MCF 10A (cell line): ENCODE results near the gene KPNA5. TPM values are rescaled to one million over a fixed set of nuclear protein-coding genes. Genes with fewer than 3 reads are reported as not detected.

Experiments
- BruUV-seq: library from RNA; stranded (reverse); fragments of 400-500 nt; replicated peaks from 2 replicates; lab custom pipeline; 2021; lab: Mats Ljungman, UMichigan
- CTCF ChIA-PET: fragments of 300-600 bp; sonication (Branson Sonifier 250); formaldehyde crosslinking; extraction: SDS; loops from one replicate; lab custom pipeline; 2021; ENCODE audit warnings: antibody characterized with exemption, inconsistent platforms; lab: Yijun Ruan, JAX
- POLR2A ChIA-PET: fragments of 300-600, 350-650 bp; sonication (Branson Sonifier 250); formaldehyde crosslinking; extraction: SDS; loops from one replicate; lab custom pipeline; 2020; ENCODE audit warnings: antibody characterized with exemption, inconsistent platforms; lab: Yijun Ruan, JAX
- DNase-seq: peaks from one replicate; pipeline ENCODE4 v3.0.0-alpha.2; 2018; ENCODE audit not compliant: unreplicated experiment
- H3K27ac Mint-ChIP-seq: one replicate; pipeline ENCODE4 v1.8.0; 2022; ENCODE audit warnings: mild to moderate bottlenecking, low read depth, mixed read lengths; ENCODE audit not compliant: unreplicated experiment
- H3K27me3 Mint-ChIP-seq: one replicate; pipeline ENCODE4 v1.8.0; 2022; ENCODE audit warnings: mixed read lengths; ENCODE audit not compliant: insufficient read depth, unreplicated experiment
- H3K36me3 Mint-ChIP-seq: one replicate; pipeline ENCODE4 v1.8.0; 2022; ENCODE audit warnings: mild to moderate bottlenecking, moderate library complexity, mixed read lengths; ENCODE audit not compliant: insufficient read depth, unreplicated experiment
- H3K4me1 Mint-ChIP-seq: one replicate; pipeline ENCODE4 v1.8.0; 2022; ENCODE audit warnings: mixed read lengths; ENCODE audit not compliant: insufficient read depth, unreplicated experiment
- H3K4me3 Mint-ChIP-seq: one replicate; pipeline ENCODE4 v1.8.0; 2022; ENCODE audit warnings: mild to moderate bottlenecking, moderate library complexity, mixed read lengths; ENCODE audit not compliant: unreplicated experiment
- H3K9me3 Mint-ChIP-seq: one replicate; pipeline ENCODE4 v1.8.0; 2022; ENCODE audit warnings: mixed read lengths; ENCODE audit not compliant: unreplicated experiment
- CTCF ChIP-seq: fragments of 200-600 bp; IDR thresholded peaks from one replicate; pipeline ENCODE4 v1.8.0; 2022; ENCODE audit warnings: antibody characterized with exemption, mild to moderate bottlenecking; ENCODE audit not compliant: unreplicated experiment
- intact Hi-C: fragments of 100-400 bp; cut with micrococcal nuclease; formaldehyde crosslinking; loops from 2 replicates; pipeline ENCODE4 v1.14.1; 2022
- total RNA-seq: library from RNA; stranded (reverse); gene quantifications from 2 replicates; pipeline ENCODE4 v1.2.3, GENCODE V29; 2022

The KPNA5 gene
- total RNA-seq, 1 experiment from 2014 or later: 6.0 TPM

- ChIA-PET POLR2A (interaction anchor here (0.6 kb wide), 1 partner anchor 44 kb away, joined by 3 read pairs; no protein-coding TSS in a partner anchor), CTCF (interaction anchor here (0.5 to 4.0 kb wide), 6 partner anchors 12 to 380 kb away, joined by 3 to 29 read pairs (median 3); no protein-coding TSS in a partner anchor)
- Mint-ChIP-seq H3K9me3 (no peaks in the 10 kb centered on the region), H3K27ac (no peak overlapping the region), H3K4me3 (no peak overlapping the region), H3K36me3 (peaks cover 37% of the 10 kb centered on the region), H3K27me3 (no peaks in the 10 kb centered on the region), H3K4me1 (peaks cover 6% of the 10 kb centered on the region)
- BruUV-seq: no TSS peak
- DNase-seq: no peak
- TF ChIP-seq CTCF: no peak
- intact Hi-C loops: no loop called here
Measured at GRCh38 chr6:116648156-116648555, 32.9 kb upstream of the KPNA5 start.

GRCh38 chr6:116649129-116649528 is 31.9 kb upstream of the KPNA5 start:
- CTCF ChIA-PET: interaction anchor here (0.6 to 4.0 kb wide), 5 partner anchors 11 to 956 kb away, joined by 3 to 29 read pairs (median 4); no protein-coding TSS in a partner anchor
- no peak overlapping the region for H3K4me3 Mint-ChIP-seq

GRCh38 chr6:116651916-116652315 is 29.1 kb upstream of the KPNA5 start:
- POLR2A ChIA-PET: no interaction called here
- intact Hi-C loops: loop anchor here (5.0 kb wide), 1 partner anchor 385 kb away; no protein-coding TSS in a partner anchor
- H3K4me1 Mint-ChIP-seq: peaks cover 6% of the 10 kb centered on the region
- no peak overlapping the region for H3K27ac Mint-ChIP-seq
- no peak for TF ChIP-seq CTCF
- H3K27me3 Mint-ChIP-seq: no peaks in the 10 kb centered on the region
- no peaks in the 10 kb centered on the region for H3K9me3 Mint-ChIP-seq
- BruUV-seq: no TSS peak
- DNase-seq: no peak
- H3K36me3 Mint-ChIP-seq: peaks cover 48% of the 10 kb centered on the region
- H3K4me3 Mint-ChIP-seq: no peak overlapping the region
- CTCF ChIA-PET: interaction anchor here (0.6 to 0.8 kb wide), 3 partner anchors 18 to 1581 kb away, joined by 3 to 8 read pairs (median 3); no protein-coding TSS in a partner anchor

More at GRCh38 chr6:116649129-116649528, 31.9 kb upstream of the KPNA5 start:
- Mint-ChIP-seq H3K36me3 (peaks cover 37% of the 10 kb centered on the region), H3K9me3 (no peaks in the 10 kb centered on the region), H3K27ac (no peak overlapping the region), H3K4me1 (peaks cover 6% of the 10 kb centered on the region), H3K27me3 (no peaks in the 10 kb centered on the region)
- intact Hi-C loops: no loop called here
- no peak for TF ChIP-seq CTCF
- POLR2A ChIA-PET: interaction anchor here (0.6 to 1.0 kb wide), 4 partner anchors 12 to 428 kb away, joined by 3 to 4 read pairs (median 4); no protein-coding TSS in a partner anchor
- DNase-seq: no peak
- no TSS peak for BruUV-seq

- H3K27me3 Mint-ChIP-seq: no peaks in the 10 kb centered on the region
Measured at GRCh38 chr6:116661594-116661993, 19.4 kb upstream of the KPNA5 start.

More at GRCh38 chr6:116661594-116661993, 19.4 kb upstream of the KPNA5 start:
- Mint-ChIP-seq H3K4me3 (no peak overlapping the region), H3K36me3 (peaks cover 43% of the 10 kb centered on the region), H3K9me3 (no peaks in the 10 kb centered on the region), H3K27ac (no peak overlapping the region), H3K4me1 (peaks cover 36% of the 10 kb centered on the region)
- no TSS peak for BruUV-seq
- POLR2A ChIA-PET: interaction anchor here (0.5 to 1.3 kb wide), 5 partner anchors 12 to 534 kb away, joined by 3 to 4 read pairs (median 3); partner anchors contain the start of genes KPNA5 and RWDD1
- no peak for DNase-seq
- intact Hi-C loops: no loop called here
- CTCF ChIA-PET: interaction anchor here (1.7 to 4.4 kb wide), 2 partner anchors 14 to 17 kb away, joined by 8 to 29 read pairs; no protein-coding TSS in a partner anchor
- TF ChIP-seq CTCF: no peak
